NCI-H82 treated with DMSO at 0.1 percent for 48 hours (cell line): ENCODE data around the gene COX17.

ENCODE experiments used
- DNase-seq: peaks from one replicate; lab custom pipeline; 2025; ENCODE audit not compliant: unreplicated experiment; lab: John Stamatoyannopoulos, UW

COX17 gene

DNA sequence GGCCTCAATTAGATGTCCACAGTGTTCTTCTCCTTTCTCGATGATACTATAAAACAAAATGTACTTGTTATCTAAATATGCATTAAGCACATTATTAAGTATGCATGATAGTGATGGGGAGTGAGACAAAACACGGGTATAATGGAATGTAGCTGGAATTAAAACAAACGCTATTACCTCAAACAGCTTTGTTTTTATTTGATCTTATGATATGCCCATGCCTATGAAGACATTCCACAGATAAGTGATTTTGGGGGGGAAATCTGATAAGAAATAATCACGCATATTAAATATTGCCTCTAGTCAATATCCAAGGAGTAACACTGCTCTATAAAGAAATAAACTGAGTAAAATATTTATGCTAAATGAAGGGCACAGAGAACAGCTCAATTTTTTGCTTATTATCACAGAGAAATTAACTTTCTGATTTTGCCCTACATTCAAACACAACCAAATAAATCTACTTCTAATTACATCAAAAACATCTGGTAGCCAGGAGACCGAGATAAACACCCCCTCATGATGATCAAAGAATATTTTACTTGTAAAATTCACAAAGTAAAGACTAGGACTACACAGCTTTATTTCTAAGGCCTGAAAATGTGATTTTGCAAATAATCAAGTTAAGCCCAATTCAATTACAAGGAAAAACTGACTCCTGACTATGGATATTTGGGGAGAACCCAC lies 1.9 kb downstream of the COX17 start:
- DNase-seq, result no peak

DNA sequence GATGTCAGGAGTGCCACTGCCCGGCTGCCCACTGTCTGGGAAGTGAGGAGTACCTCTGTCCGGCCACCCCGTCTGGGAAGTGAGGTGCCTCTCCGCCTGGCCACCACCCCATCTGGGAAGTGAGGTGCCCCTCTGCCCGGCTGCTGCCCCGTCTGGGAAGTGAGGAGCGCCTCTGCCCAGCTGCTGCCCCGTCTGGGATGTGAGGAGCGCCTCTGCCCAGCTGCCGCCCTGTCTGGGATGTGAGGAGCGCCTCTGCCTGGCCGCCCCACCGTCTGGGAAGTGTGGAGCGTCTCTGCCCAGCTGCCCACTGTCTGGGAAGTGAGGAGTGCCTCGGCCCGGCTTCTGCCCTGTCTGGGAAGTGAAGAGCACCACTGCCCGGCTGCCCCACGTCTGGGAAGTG lies 3.3 kb downstream of the COX17 start:
- DNase-seq, result no peak

DNA sequence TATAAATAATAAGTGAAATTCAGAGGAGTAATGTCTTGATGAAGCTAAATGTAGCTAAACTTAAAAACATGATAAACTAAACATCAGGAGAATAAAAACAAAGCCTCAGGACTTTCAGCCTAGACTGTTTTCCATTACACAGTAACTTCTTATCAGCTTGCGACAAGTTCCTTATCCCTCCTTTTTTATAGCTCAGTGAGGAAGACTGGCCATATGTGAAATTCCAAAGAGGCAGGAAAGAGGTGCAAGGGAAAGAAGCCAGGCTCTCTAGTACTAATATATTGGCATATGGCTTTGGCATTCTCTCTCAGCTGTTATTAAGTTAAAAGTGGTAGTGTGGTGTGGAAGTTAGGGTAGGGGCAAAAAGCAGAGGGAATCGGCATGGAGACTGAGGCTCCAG lies 4.4 kb downstream of the COX17 start:
- DNase-seq, result no peak

DNA sequence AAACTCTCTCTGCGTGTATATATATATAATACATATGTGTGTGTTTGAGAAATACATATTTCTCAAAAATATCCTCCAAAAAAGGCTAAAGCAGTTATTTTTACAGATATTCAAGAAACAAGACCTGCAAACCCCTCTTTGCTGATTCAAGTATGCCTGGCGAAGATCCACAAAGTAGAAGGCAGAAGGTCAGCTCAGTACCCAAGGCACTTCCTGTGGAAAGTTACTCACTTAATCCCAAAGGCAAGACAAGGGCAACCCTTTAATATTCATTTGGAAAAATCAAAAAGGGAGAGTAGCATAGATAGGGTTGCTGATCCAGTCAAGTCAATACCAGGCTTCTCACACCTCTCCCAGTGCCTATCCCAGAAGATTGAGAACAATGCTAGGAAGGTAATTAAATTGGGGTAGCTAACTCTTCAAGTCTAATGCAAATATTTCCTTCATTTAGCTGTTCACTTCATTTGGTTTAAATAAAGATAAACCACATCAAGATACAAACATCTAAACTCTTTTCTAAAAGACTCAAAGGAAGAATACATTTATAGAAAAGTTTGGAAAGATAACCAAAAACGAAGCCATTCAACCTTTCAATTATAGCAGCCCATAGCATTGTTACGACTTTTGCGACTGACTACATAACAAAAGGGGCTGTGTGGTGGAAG lies 7.2 kb downstream of the COX17 start:
- DNase-seq, result no peak

DNA sequence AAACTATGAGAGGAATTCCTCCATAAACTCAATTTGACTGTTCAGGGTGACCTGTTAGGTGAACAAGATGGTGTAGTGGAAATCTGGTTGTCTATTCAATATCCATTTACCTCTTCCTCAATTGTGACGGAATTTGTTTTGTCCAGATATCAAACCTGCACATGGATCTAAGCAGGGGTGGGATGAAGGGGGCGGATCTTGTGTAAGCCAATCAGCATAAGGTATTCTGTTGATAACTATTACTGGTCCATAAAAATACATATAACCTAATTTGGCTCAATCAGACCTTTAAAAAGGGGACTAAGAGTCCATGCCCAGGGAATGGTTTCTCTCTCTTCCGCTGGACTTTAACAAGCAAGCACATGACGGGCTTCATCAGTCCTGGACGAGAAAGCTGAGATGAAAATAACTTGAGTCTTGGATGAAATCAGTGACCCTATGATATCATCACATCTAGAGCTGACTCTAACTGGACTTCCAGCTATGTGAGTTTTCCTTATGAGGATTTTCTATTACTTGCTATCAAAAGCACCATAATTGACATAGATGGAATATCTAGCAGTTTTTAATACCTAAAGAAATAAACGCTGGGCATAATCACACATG lies 11.1 kb downstream of the COX17 start:
- DNase-seq, result no peak

DNA sequence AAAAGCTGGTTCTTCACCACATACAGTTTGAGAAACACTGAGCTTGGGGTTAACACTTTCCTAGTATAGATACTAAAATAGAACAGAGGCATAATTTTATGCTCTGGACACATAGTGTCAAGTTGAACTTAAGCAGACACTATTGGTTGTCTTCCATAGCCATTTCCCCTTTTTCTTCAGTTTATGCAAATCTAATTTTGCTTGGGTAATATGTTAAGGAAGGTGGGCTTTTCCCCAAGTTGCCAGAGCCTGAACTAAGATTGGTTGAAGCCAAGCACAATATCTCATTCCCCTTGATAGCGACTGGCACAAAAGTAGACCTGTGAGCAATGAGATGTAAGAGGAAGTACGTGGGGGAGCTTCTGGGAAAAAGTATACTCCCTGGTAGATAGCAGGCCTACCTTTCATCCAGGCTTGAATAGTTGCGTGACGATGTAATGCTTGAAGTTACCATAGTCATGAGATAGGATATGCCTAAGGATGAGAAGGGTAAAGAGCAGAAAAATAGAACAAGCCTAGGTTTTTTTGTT lies 12.3 kb downstream of the COX17 start:
- DNase-seq, result no peak

DNA sequence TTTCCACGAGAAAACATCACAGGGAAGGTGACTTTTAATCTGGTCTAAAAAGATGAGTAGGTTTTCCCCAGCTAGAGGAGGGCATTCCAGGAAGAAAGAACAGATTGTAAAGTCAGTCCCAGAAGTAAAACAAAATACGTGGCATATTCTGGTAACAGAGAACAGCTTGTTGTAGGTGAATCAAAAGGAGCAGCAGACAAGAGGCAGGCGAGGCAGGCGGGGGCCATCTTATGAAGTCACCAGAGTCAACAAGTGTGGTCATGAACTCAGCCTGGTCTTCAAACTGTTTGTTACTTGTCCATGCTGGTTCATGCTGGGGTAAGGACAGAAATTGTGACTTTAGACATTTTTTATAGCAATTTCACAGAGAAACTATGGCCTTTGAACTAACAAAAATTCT lies 12.8 kb downstream of the COX17 start:
- DNase-seq, result no peak

DNA sequence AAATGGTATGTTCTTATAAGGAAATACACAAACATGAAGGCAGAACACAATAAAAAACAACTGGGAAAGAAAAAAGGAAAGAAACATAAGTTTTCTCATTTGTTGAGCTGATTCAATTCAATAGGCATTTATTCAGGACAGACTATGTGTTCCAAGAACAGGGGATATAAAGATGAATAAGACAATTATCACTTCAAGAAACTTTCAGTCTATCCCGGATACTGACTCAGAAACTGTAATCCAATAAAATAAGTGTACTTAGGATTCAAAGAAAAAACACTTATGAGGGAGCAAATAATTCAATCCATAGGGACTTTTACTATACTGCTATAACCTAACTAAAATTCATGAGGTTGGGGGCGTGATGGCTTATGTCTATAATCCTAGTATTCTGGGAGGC lies 13.3 kb downstream of the COX17 start:
- DNase-seq, result no peak

DNA sequence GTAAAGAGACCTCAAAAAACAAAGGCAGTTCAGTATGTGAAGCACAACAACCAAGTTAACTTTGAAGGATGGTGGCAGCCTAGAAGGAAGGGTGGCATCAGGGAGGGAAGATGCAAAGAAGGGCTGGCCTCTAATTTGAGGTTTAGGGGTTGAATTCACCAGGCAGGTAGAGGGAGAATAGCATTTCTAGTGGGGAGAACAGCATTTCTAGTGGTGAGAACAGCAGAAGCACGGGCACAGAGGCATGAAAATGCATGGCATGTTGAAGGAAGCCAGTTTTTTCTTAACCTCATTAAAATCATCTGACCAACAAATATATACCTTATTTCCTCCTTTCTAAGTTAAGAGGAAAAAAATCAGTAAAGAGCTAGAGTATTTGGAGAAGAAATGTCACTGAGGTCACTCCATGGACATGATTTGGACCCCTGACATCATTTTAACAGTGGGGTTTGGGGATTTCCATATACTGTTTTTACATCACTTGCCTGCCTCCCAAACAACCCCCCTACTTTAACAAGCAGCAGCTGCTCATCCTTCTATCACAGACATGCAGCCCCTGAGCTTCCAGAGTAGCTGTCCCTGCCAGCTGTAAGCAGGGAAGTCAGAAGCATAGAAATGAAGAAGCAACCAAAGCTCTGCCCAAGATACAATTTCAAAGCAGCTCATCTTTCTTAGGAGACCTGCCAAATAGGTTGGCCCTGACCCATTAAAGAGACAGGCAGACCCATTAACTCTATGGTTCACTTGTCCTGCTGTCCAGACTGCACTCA lies 14.4 kb downstream of the COX17 start:
- DNase-seq, result no peak

DNA sequence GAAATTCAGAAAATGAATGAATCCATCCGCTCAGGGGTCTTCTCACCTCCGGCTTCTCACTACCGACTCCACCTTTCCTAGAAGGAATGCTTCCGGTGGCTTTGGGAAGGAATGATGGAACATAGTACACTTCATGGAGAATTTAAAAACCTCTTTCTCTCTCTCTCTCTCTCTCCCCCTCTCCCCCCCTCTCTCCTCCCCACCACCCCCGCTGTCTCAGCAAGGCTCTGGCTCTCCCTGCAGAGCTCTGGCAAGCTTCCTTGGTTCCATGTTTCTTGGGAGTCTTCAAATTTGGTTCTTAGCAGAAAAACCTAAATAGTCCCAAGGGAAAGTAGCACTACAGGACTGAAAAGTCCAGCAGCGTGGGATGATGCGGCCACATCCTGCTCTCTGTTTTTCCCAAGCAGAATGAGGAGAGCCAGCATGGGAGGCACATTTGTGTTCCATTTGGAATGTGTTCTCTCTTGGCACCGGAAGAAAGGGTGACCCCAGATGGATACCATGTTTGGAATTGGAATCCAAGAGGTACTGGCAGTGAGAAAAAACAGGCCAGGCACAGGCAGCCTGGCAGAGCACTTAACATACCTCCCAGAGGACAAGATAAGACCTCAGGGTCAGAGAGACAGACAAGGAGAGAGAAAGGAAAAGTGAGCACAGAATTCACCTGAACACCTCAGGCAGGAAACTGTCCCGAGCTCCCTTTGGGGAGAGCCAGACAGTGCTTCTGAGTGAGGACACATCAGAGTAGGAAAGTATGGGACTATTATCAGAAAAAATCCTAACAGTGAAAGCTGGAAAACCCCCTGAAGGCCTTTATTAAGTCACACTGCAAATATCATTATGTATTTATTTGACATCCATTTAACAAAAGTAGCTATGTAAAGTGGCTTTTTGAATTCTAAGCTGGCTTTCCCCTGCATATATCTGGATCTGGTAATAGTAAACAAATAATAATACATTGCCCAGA lies 16.4 kb downstream of the COX17 start, which contains the start of gene POPDC2:
Gene POPDC2, minus strand, starts transcription at position 116 of the 967 bp plus-strand sequence. CDS start 166 bp downstream, outside the sequence.
- DNase-seq, result no peak

DNA sequence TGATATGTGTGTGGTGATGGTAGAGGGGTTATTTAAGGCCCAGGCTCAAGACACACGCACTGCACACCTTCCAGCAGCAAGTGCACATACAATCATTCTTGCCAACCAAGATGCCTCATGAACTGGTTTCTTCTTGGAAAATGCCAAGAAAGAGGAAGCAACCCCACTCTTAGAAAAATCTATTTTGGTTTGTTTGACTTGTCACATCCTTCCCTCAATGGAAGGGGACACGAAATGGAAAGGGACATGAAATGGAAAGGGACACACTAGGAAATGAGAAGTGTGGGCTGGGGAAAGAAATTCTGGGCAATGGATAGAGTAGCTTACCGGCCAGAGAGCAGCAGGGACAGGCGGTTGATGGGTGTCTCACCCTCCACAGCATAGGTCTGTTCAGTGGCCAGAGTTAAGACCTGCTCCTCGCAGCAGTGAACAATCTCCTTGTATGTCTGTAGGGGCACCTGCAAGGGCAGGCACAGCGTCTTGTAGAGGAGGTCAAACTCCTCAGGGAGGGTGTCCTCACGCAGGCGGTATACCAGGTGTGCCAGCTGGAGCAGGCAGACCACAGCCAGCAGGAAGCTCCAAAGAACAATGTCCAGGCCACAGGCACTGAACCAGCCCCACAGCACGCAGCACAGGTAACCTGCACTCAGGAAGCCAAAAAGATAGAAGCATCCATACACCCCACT lies 17.5 kb downstream of the COX17 start:
- no peak for DNase-seq

DNA sequence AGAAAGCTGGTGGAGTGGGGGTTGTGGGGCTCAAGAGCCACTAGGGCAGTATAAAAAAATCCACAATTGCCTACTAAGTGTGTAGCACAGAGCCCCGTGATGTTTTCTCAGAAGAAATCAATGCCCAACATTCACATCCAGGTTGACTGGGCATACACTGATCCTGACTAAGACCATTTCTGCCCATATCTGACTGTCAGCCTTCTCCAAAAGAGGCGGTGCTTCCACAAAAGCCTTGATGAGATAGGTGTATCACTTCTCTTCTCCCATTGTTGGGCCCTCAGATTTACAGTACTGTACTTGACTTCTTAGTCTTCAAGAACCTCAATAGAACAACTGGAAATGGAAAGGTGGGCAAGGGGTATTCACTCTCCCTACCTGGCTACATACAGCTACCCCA lies 18.2 kb downstream of the COX17 start:
- no peak for DNase-seq

DNA sequence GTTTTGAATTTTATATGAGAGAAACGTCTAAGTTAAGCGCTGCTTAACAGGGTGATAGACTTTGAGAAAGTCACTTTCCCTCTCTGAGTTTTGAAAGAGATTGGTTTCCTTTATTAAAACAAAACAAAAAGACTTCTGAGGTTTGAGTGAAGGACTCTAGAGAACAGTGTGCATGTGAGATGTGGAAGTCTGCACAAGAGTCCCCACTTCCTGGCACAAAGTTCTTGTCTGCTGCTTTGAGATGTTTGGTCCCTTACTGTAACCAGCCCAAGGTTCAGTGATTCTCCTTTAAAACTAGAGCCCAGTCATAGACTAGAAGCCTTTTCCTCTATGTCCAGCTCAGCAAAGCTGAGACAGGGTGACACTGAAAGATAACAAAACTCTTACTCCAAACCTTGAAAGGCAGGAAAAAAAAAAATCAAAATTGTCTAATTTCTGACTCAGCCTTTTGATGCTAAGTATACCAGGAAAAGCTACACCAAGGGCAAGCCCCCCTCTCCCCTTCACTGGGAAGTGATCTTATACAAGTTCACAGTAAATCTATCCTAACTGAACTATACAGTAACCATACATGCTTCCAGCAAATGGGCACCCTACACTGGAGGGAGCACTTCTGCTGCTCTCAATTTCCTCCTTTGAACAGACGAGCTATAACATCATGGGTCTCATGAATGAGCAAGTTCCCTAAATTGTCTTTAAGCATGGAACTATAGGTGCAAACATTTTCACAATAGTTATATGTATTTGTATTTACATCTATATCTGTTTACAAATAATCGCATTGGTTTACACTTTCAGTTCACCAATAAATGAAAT lies 19.1 kb downstream of the COX17 start:
- no peak for DNase-seq

DNA sequence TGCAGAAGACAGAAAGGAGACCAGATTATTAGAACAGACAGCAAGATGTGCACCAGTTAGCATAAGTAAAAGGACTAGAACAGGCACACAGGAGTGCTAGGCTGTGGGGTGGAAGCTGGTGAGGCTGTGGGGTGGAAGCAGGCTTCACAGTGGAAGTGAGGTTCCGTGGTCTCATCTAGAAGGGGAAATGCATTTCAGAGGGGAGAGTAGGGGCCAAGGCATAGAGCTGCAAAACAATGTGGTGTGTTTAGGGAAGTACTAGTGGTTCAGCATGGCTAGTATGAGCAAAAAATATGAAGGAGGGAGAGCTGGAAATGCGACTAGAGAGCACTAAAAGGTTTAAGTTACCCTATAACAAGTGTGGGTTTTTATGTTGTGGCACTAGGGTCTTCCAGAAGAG lies 23.3 kb downstream of the COX17 start:
- no peak for DNase-seq

DNA sequence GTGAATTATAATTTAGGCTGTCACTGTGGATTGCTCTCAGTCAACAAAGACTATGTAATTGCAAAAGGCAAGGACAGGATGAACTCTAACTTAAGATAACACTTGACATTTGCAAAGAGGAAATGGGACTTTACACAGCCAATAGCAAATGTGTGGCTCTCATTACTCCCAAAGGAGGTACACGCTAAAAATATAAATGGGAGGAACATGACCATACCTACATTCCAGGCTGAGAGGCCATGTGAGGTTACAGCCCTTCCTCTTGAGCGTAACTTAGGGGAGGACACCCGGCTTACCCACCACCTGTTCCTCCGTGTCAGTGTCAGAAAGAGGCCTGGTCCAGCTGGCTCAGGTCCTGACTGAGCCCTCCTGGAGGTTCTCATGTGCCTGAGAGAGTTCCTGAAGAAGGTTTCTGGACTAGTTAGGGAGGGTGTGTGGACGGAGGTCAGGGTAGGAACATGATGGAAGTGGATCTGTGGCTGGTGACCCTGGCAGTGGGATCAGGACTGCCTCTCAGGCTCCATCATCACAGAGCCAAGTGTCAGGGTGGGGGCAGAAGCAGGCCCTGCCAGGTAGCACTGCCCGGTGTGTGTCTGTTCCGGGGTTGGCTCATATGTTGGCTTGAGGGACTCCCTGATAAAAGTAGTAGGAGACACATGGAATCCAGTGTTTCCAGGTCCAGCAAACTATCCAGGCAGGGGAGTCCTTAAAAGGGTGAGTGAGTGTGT lies 24.7 kb downstream of the COX17 start:
- DNase-seq, result no peak

DNA sequence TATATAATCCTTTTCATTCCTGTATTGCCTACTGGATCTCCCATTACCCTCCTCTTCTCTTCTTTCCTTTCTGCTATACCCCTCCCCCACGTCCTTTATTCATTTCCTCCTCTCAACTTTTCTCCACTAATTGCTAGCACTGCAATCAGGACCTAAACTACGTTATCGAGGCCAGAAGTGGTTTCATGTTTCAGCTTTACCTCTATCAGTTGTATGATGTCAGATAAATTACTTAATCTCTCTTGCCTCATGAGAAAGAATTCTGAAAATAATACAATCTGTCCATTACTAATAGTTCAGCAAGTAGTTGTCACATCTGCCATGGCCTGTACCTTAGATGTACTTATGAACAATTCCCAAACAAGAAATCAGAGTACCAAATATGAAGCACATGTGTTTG lies 27.4 kb downstream of the COX17 start:
- DNase-seq, result no peak

DNA sequence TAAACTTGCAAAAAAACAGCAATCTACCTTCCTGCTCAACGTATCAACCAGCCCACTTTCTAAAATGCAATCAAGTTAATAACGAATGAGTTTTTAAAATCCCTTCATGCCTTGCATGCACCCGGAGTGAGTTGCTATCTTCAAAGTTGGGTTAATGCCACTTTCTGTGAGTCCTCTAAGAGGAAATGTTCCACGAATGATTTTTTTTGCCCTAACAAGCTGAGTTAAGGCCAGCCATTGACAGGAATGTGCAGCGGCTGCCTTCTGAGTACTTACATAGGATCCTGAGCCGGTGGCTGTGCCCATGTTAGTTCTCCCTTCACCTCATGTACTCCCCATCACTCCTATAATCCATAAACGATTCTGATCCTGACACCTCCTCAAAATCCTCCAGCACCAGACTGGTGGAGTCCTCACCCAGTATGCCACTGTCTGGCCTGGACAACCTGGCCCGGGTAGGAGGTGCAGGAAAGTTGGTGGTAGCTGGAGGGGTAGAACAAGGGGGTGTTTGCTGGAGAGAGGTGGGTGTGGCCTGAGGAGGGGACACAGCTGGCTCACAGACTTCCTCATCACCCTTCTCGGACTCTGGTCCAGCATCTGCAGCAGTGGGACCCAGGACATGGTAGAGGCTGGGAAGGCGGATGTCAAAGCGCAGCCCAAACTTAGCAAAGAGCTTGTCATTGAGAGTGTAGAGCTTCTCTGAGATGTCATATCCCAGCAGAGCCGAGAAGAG lies 29.2 kb downstream of the COX17 start:
- DNase-seq, result no peak

DNA sequence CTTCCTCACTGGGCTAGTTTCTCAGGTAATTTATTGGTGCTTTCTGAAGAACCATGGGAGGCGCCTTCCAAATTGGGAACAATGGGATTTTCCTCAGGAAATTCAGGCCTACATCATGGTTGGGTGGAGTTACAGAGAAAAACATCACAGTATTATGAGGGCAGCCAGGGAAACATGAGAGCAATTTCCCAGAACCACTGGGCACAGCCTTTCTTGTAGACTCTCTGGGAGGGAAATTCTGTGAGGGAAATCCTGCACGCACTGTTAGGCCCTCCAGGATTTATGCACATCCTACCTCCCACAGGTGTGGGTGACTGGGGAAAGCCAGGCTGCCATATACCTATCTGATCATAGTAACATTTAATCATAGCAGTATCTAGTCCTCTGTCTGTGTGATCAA lies 30.0 kb downstream of the COX17 start:
- no peak for DNase-seq
